ENCODE data around the gene INHBC.

DNA sequence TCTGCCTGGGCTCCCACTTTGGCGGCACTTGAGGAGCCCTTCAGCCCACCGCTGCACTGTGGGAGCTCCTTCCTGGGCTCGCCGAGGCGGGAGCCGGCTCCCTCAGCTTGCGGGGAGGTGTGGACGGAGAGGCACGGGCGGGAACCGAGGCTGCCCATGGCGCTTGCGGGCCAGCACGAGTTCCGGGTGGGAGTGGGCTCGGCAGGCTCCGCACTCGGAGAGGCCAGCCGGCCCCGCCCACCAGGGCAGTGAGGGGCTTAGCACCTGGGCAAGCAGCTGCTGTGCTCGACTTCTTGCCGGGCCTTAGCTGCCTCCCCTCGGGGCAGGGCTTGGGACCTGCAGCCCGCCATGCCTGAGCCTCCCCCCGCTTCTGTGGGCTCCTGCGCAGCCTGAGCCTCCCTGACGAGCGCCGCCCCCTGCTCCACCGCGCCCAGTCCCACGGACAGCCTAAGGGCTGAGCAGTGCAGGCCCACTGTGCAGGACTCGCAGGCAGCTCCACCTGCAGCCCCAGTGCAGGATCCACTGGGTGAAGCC, 48.3 kb upstream of the INHBC start:
- TF ChIP-seq EZH2 (IDR thresholded peaks at IDR 0.05; ENCODE audit: low read depth) (no peak), CTCF (conservative IDR thresholded peaks at IDR 0.05) (no peak)
